Caco-2 (cell line): Measurements from ENCODE around the gene TRMT61A. TPM values are rescaled to one million over a fixed set of nuclear protein-coding genes. Genes with fewer than 3 reads are reported as not detected.

Experiments
- BruUV-seq: library from RNA; stranded (reverse); fragments of 400-500 nt; replicated peaks from 2 replicates; lab custom pipeline; 2021; lab: Mats Ljungman, UMichigan
- CTCF ChIA-PET: fragments of 300-600 bp; sonication (Branson Sonifier 250); formaldehyde crosslinking; loops from one replicate; lab custom pipeline; 2022; ENCODE audit warnings: antibody characterized with exemption; lab: Charles Lee
- POLR2A ChIA-PET: fragments of 300-600 bp; sonication (Branson Sonifier 250); formaldehyde crosslinking; loops from one replicate; lab custom pipeline; 2022; ENCODE audit warnings: antibody characterized with exemption; lab: Charles Lee
- DNase-seq, 2 experiments: peaks; one replicate each; pipeline versions ENCODE4 v3.0.0 to v3.0.0-alpha.2; 2020 to 2022
- H3K27me3 ChIP-seq: replicated peaks from 2 replicates; pipeline ENCODE4 v1.6.0; 2011; ENCODE audit warnings: low read length; ENCODE audit not compliant: control insufficient read depth, insufficient read depth
- H3K36me3 ChIP-seq: 2 replicates; pipeline ENCODE4 v1.5.1; 2011; ENCODE audit warnings: low read length; ENCODE audit not compliant: control insufficient read depth, insufficient read depth
- H3K4me1 ChIP-seq: fragments of 250-450 bp; sonication (Bioruptor Pico); 2 replicates; pipeline ENCODE4 v1.5.1; 2020; ENCODE audit warnings: mild to moderate bottlenecking
- H3K4me3 ChIP-seq: 2 replicates; pipeline ENCODE4 v1.5.1; 2011; ENCODE audit warnings: low read depth, mild to moderate bottlenecking, control low read depth, low read length
- H3K9me3 ChIP-seq: fragments of 250-450 bp; sonication (Bioruptor Pico); 2 replicates; pipeline ENCODE4 v1.5.1; 2020; ENCODE audit warnings: mild to moderate bottlenecking, moderate library complexity
- H3K27ac Mint-ChIP-seq: one replicate; pipeline ENCODE4 v1.8.0; 2022; ENCODE audit warnings: mixed read lengths; ENCODE audit not compliant: unreplicated experiment
- H3K27me3 Mint-ChIP-seq: one replicate; pipeline ENCODE4 v1.8.0; 2022; ENCODE audit warnings: mixed read lengths; ENCODE audit not compliant: insufficient read depth, unreplicated experiment
- H3K36me3 Mint-ChIP-seq: one replicate; pipeline ENCODE4 v1.8.0; 2022; ENCODE audit warnings: mild to moderate bottlenecking, mixed read lengths; ENCODE audit not compliant: insufficient read depth, unreplicated experiment
- H3K4me1 Mint-ChIP-seq: one replicate; pipeline ENCODE4 v1.8.0; 2022; ENCODE audit warnings: low read depth, mixed read lengths; ENCODE audit not compliant: unreplicated experiment
- H3K4me3 Mint-ChIP-seq: one replicate; pipeline ENCODE4 v1.8.0; 2022; ENCODE audit warnings: mild to moderate bottlenecking, moderate library complexity, mixed read lengths; ENCODE audit not compliant: unreplicated experiment
- H3K9me3 Mint-ChIP-seq: one replicate; pipeline ENCODE4 v1.8.0; 2022; ENCODE audit warnings: mixed read lengths; ENCODE audit not compliant: unreplicated experiment
- CTCF ChIP-seq, 2 experiments: fragments of 200-600 bp in 1 of 2; IDR thresholded peaks; 1 replicate in 1 of 2; 2 replicates in 1 of 2; pipeline versions ENCODE4 v1.5.1 to v1.8.0; 2011 to 2022; ENCODE audit warnings: antibody characterized with exemption in 1 of 2, control low read depth in 1 of 2, inconsistent platforms in 1 of 2, low read depth in 1 of 2, low read length in 1 of 2, mild to moderate bottlenecking in 1 of 2, moderate library complexity in 1 of 2; ENCODE audit not compliant: insufficient read depth in 1 of 2, severe bottlenecking in 1 of 2, unreplicated experiment in 1 of 2
- intact Hi-C: fragments of 100-400 bp; cut with micrococcal nuclease; formaldehyde crosslinking; loops from one replicate; pipeline ENCODE4 v1.10.0; 2022; ENCODE audit not compliant: unreplicated experiment
- total RNA-seq: library from RNA; stranded (reverse); gene quantifications from 2 replicates; pipeline ENCODE4 v1.2.3, GENCODE V29; 2022

TRMT61A gene
- total RNA-seq, 1 experiment from 2014 or later = 22.3 TPM

GRCh38 chr14:103526914-103527248 lies 2.1 kb upstream of the TRMT61A start:
- intact Hi-C loops = no loop called here
- ChIA-PET POLR2A (no interaction called here), CTCF (no interaction called here)
- H3K27me3 ChIP-seq = no peaks in the 10 kb centered on the region
- Mint-ChIP-seq H3K9me3 (no peaks in the 10 kb centered on the region), H3K27me3 (no peaks in the 10 kb centered on the region), H3K27ac (peak overlapping the region; percentile 85), H3K4me1 (peaks cover 35% of the 10 kb centered on the region), H3K36me3 (peaks cover 36% of the 10 kb centered on the region), H3K4me3 (no peak overlapping the region)
- BruUV-seq = no TSS peak
- no peaks in the 10 kb centered on the region for H3K36me3 ChIP-seq
- no peak for TF ChIP-seq CTCF (IDR thresholded peaks at IDR 0.05; ENCODE audit: insufficient read depth in 1 of 2, low read depth in 1 of 2, low read length in 1 of 2, severe bottlenecking in 1 of 2, unreplicated experiment in 1 of 2)
- H3K4me3 ChIP-seq = no peak overlapping the region
- DNase-seq = no peak
- H3K9me3 ChIP-seq = no peaks in the 10 kb centered on the region
- peaks cover 62% of the 10 kb centered on the region for H3K4me1 ChIP-seq

GRCh38 chr14:103527408-103528145 lies 1.4 kb upstream of the TRMT61A start:
- H3K36me3 ChIP-seq = 0 out of 2 replicates have a peak, but pooled peaks cover 2% of the 10 kb centered on the region
- no peaks in the 10 kb centered on the region for H3K27me3 Mint-ChIP-seq
- peaks cover 29% of the 10 kb centered on the region for H3K36me3 Mint-ChIP-seq
- no peak for TF ChIP-seq CTCF (IDR thresholded peaks at IDR 0.05; ENCODE audit: insufficient read depth in 1 of 2, low read depth in 1 of 2, low read length in 1 of 2, severe bottlenecking in 1 of 2, unreplicated experiment in 1 of 2)
- no peaks in the 10 kb centered on the region for H3K27me3 ChIP-seq
- POLR2A ChIA-PET = interaction anchor here (1.0 kb wide), 1 partner anchor 22 kb away, joined by 5 read pairs; no protein-coding TSS in a partner anchor
- no TSS peak for BruUV-seq
- intact Hi-C loops = no loop called here
- peak overlapping the region; percentile 85 for H3K4me3 ChIP-seq
- H3K4me1 Mint-ChIP-seq = peaks cover 35% of the 10 kb centered on the region
- H3K27ac Mint-ChIP-seq = peak overlapping the region; percentile 85
- no peak for DNase-seq
- peaks cover 62% of the 10 kb centered on the region for H3K4me1 ChIP-seq
- no peaks in the 10 kb centered on the region for H3K9me3 ChIP-seq
- CTCF ChIA-PET = interaction anchor here (1.0 to 1.6 kb wide), 3 partner anchors 9 to 27 kb away, joined by 5 to 8 read pairs (median 6); no protein-coding TSS in a partner anchor
- H3K4me3 Mint-ChIP-seq = peak overlapping the region; percentile 81
- H3K9me3 Mint-ChIP-seq = no peaks in the 10 kb centered on the region

- no peaks in the 10 kb centered on the region for H3K9me3 Mint-ChIP-seq
- Histone ChIP-seq H3K4me3 (peak overlapping the region; percentile 85), H3K27me3 (no peaks in the 10 kb centered on the region), H3K9me3 (no peaks in the 10 kb centered on the region), H3K4me1 (peaks cover 57% of the 10 kb centered on the region), H3K36me3 (0 out of 2 replicates have a peak, but pooled peaks cover 2% of the 10 kb centered on the region)
- no peak for TF ChIP-seq CTCF (IDR thresholded peaks at IDR 0.05; ENCODE audit: insufficient read depth in 1 of 2, low read depth in 1 of 2, low read length in 1 of 2, severe bottlenecking in 1 of 2, unreplicated experiment in 1 of 2)
- H3K36me3 Mint-ChIP-seq = peaks cover 29% of the 10 kb centered on the region
- peak overlapping the region; percentile 85 for H3K27ac Mint-ChIP-seq
- H3K27me3 Mint-ChIP-seq = no peaks in the 10 kb centered on the region
- peak overlapping the region; percentile 81 for H3K4me3 Mint-ChIP-seq
- DNase-seq = peak in 1 of 2 experiments; percentile 43
- no TSS peak for BruUV-seq
- intact Hi-C loops = no loop called here
- POLR2A ChIA-PET = interaction anchor here (0.6 to 1.0 kb wide), 2 partner anchors 22 to 59 kb away, joined by 4 to 5 read pairs; no protein-coding TSS in a partner anchor
- CTCF ChIA-PET = interaction anchor here (1.0 to 2.2 kb wide), 5 partner anchors 9 to 28 kb away, joined by 3 to 11 read pairs (median 6); no protein-coding TSS in a partner anchor
- H3K4me1 Mint-ChIP-seq = peaks cover 35% of the 10 kb centered on the region
Observed at GRCh38 chr14:103528146-103528586, 830 bp upstream of the TRMT61A start.
